Measurements from ENCODE around the gene NOP14.
"Not testable (repeated sequence)": the region's sequence is repeated elsewhere in the genome, so short reads cannot be mapped to it uniquely, and the experiment has no call there.

Gene NOP14

DNA sequence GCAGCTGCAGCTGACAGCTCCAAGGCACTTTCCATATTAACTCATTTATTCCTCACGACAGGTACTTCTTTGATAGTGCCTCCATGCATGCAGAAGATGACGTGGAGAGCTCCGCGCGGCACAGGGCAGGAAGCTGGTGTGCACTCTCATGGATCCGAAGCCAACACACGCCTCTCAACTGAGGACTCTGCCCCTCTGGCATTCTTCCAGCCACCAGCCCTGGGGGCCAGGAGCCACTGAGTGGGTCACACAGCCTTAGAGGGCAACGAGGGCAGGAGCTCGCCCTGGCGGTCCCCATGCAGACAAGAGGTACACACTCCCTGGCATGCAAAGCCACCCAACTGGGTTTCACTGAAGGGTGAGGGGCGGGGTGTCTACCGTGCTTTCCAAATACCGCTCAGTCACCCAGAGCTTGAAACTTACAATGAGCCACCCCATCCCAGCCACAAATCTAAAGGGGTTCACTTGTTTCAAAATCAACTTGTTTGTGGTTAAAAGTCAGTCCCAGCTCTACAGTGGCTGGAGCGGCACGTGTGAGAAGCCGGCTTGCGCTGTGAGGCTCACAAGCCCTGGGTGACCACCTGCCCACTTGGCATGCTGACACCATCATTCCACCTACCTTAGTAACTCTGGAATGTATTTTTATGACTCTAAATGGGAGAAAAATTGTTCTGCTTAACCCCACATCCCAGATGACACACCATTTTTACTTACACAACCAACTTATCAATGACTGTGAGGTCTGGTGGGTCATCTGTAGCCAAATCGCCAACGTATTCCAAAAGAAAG lies 16.2 kb downstream of the NOP14 start:
- Histone ChIP-seq H2BK15ac (replicated peaks; ENCODE audit: low read depth) (no peak overlapping the region), H3K27me3 (ENCODE audit: insufficient read depth, low read length, poor library complexity) (no peaks in the 10 kb centered on the region), H3K27ac (ENCODE audit: low read depth, low read length) (no peak overlapping the region), H3K4me3 (ENCODE audit: low read length) (no peak overlapping the region), H3K4me2 (ENCODE audit: low read length) (no peak overlapping the region), H3K23ac (ENCODE audit: low read length) (no peak overlapping the region), H4K8ac (ENCODE audit: low read depth, low read length) (no peak overlapping the region), H3K9ac (ENCODE audit: low read length) (no peak overlapping the region), H3K4ac (ENCODE audit: low read depth, low read length) (no peak overlapping the region), H2BK5ac (ENCODE audit: low read length) (no peak overlapping the region), H3K4me1 (ENCODE audit: control insufficient read depth, low read depth, low read length) (no peaks in the 10 kb centered on the region), H3K79me2 (ENCODE audit: control insufficient read depth, insufficient read depth, low read length) (no peaks in the 10 kb centered on the region), H2BK120ac (ENCODE audit: low read depth, low read length) (no peak overlapping the region), H3K79me1 (ENCODE audit: low read length) (no peaks in the 10 kb centered on the region), H3K18ac (ENCODE audit: low read length) (no peak overlapping the region), H3K56ac (ENCODE audit: low read length) (no peak overlapping the region), H3K36me3 (ENCODE audit: control insufficient read depth, insufficient read depth, low read length) (peaks cover 30% of the 10 kb centered on the region), H4K5ac (ENCODE audit: low read length) (no peak overlapping the region), H2AK5ac (ENCODE audit: low read length) (no peak overlapping the region)
- no CpG with 5 or more reads among the region's 19 CpGs for WGBS (ENCODE audit: extremely low coverage, insufficient coverage, low lambda C conversion rate)
- no peak for DNase-seq

DNA sequence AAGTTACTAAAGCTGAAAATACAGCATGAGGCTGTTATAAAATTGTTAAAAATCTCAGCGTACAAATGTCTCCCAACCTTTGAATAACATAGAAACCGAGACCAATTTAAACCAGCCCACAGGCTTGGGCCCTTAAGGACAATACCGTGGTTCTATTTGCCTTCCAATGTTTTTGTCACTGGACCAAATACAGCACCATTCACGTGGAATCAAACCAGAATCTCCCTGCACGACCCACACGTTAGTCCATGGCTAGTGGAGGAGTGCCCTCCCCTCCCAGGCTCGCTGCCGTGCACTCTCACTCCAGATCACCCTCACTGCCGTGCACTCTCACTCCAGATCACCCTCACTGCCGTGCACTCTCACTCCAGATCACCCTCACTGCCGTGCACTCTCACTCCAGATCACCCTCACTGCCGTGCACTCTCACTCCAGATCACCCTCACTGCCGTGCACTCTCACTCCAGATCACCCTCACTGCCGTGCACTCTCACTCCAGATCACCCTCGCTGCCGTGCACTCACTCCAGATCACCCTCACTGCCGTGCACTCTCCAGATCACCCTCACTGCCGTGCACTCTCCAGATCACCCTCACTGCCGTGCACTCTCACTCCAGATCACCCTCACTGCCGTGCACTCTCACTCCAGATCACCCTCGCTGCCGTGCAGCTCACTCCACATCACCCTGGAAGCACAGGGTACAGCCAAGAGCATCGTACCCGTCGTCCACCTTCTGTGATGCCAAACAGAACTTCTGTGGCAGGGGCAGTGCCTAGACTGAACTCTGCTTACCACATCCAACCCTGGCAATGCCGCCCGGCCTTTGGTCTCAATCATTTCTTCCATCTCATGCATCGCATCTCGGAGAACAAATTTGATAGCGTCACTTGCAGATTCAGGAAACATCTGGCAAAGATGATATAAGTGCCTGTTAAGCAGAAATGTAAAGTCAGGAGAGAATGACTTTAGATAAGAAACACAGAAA lies 17.3 kb downstream of the NOP14 start:
- not testable (repeated sequence) for H3K4ac ChIP-seq (ENCODE audit: low read depth, low read length); H2AK5ac ChIP-seq (ENCODE audit: low read length); H2BK120ac ChIP-seq (ENCODE audit: low read depth, low read length); H3K27me3 ChIP-seq (ENCODE audit: insufficient read depth, low read length, poor library complexity); H3K18ac ChIP-seq (ENCODE audit: low read length); H2BK15ac ChIP-seq (replicated peaks; ENCODE audit: low read depth); DNase-seq; H3K23ac ChIP-seq (ENCODE audit: low read length); H3K4me1 ChIP-seq (ENCODE audit: control insufficient read depth, low read depth, low read length); H3K79me2 ChIP-seq (ENCODE audit: control insufficient read depth, insufficient read depth, low read length); H3K27ac ChIP-seq (ENCODE audit: low read depth, low read length); H2BK5ac ChIP-seq (ENCODE audit: low read length); H3K79me1 ChIP-seq (ENCODE audit: low read length); H3K4me2 ChIP-seq (ENCODE audit: low read length); H4K5ac ChIP-seq (ENCODE audit: low read length); H3K9ac ChIP-seq (ENCODE audit: low read length); H3K56ac ChIP-seq (ENCODE audit: low read length); H4K8ac ChIP-seq (ENCODE audit: low read depth, low read length); H3K4me3 ChIP-seq (ENCODE audit: low read length)
- no CpG with 5 or more reads among the region's 30 CpGs for WGBS (ENCODE audit: extremely low coverage, insufficient coverage, low lambda C conversion rate)
- H3K36me3 ChIP-seq (ENCODE audit: control insufficient read depth, insufficient read depth, low read length) = peaks cover 36% of the 10 kb centered on the region

DNA sequence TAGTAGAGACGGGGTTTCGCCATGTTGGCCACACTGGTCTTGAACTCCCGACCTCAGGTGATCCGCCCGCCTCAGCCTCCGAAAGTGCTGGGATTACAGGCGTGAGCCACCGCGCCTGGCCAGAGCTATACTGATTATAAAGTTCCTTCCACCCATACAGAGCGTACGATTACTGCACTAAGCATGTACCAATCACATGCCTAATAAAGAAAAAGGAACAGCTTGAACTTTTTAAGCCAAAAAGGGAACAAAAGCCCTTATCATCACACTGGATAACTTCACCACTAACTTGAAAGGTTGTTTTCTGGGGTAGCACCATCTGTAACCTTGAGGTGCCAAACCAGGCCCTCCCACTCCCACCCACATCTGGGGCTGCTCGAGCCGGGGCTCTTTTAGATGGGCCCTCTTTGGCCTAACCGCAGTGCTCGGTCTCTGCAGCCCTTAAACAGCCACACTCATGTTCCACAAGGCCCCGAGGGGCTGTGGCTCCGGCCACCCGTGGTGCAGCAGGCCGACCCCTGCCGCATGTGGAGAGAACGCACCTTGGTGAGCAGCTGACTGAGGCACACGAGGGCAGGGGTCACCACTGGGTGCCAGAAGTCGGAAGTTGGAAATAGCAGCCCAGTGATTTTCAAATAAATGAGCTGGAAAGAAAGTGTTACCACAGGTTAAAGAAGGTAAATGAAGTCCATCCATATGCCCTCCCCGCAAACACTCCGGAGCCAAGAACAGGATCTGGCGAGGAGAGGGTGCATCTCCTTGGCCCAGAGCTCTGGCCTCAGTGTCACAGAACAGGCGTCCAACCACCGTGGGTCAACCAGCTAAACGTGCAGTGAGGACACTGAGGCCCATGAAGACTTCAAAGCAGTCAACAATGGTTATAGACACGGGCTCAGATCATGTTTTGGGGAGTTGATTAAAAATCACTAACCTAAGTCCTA lies 18.4 kb downstream of the NOP14 start:
- no peak overlapping the region for H2BK5ac ChIP-seq (ENCODE audit: low read length)
- no peak overlapping the region for H4K5ac ChIP-seq (ENCODE audit: low read length)
- WGBS (ENCODE audit: extremely low coverage, insufficient coverage, low lambda C conversion rate) = no CpG with 5 or more reads among the region's 30 CpGs
- no peak overlapping the region for H2BK15ac ChIP-seq (replicated peaks; ENCODE audit: low read depth)
- DNase-seq = no peak
- H3K18ac ChIP-seq (ENCODE audit: low read length) = no peak overlapping the region
- no peak overlapping the region for H3K9ac ChIP-seq (ENCODE audit: low read length)
- no peak overlapping the region for H3K4ac ChIP-seq (ENCODE audit: low read depth, low read length)
- H3K27ac ChIP-seq (ENCODE audit: low read depth, low read length) = no peak overlapping the region
- H2AK5ac ChIP-seq (ENCODE audit: low read length) = no peak overlapping the region
- H3K23ac ChIP-seq (ENCODE audit: low read length) = no peak overlapping the region
- H3K4me2 ChIP-seq (ENCODE audit: low read length) = no peak overlapping the region
- H3K27me3 ChIP-seq (ENCODE audit: insufficient read depth, low read length, poor library complexity) = no peaks in the 10 kb centered on the region
- no peaks in the 10 kb centered on the region for H3K79me1 ChIP-seq (ENCODE audit: low read length)
- H3K36me3 ChIP-seq (ENCODE audit: control insufficient read depth, insufficient read depth, low read length) = peaks cover 42% of the 10 kb centered on the region
- H3K4me3 ChIP-seq (ENCODE audit: low read length) = no peak overlapping the region
- H4K8ac ChIP-seq (ENCODE audit: low read depth, low read length) = no peak overlapping the region
- no peak overlapping the region for H3K56ac ChIP-seq (ENCODE audit: low read length)
- no peaks in the 10 kb centered on the region for H3K79me2 ChIP-seq (ENCODE audit: control insufficient read depth, insufficient read depth, low read length)
- H2BK120ac ChIP-seq (ENCODE audit: low read depth, low read length) = no peak overlapping the region
- H3K4me1 ChIP-seq (ENCODE audit: control insufficient read depth, low read depth, low read length) = no peaks in the 10 kb centered on the region

DNA sequence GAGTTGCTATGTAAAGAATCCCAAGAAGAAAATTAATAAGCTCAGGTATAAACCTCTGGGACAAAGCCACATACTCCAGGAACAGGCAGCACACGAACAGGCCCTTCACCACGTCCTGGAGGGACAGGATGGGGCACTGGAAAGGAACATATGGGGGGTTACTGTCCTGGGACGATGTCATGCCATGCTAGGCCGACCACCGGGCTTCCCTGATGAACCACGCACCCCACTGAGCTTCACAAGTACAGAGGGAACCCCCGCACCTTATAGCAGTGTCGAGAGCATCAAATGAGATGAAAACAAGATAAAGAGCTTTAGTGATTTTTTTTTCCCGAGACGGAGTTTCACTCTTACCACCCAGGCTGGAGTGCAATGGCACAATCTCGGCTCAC lies 19.1 kb downstream of the NOP14 start:
- Histone ChIP-seq H3K9ac (ENCODE audit: low read length) (no peak overlapping the region), H3K36me3 (ENCODE audit: control insufficient read depth, insufficient read depth, low read length) (peaks cover 39% of the 10 kb centered on the region)
- no CpG with 5 or more reads among the region's 11 CpGs for WGBS (ENCODE audit: extremely low coverage, insufficient coverage, low lambda C conversion rate)

DNA sequence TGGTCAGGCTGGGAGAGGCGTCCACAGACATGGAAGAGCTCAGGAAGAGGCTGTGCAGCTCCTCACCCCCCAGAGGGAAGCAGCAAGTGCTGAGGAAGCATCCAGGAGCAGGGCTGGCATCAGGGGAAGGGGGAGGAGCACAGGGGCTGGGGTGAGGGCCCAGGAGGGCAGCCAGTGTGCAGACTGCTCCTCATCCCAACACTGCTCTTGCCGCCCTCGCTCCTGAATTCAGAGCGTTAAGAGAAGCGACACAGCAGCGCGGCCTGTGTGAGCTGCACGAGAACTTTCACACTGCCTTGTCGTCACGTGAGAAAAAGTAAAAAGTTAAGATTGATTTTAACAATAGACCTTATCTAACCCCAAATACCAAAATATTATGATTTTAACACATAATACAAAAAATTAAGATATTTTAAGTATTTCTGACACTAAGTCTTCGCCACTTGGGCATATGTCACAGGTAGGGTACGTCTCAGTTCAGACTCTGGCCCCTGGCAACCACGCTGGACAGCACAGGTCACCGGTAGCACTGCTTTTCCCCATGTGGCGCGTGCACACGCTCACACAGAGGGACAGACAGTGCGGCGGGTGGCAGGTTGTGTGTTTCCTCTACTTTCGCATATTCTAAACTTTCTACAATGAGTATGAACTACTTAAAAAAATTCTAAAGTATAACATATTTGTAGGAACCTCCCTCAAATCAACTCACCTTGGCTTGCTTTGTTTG lies 19.7 kb downstream of the NOP14 start:
- Histone ChIP-seq H3K9ac (ENCODE audit: low read length) (no peak overlapping the region), H4K8ac (ENCODE audit: low read depth, low read length) (no peak overlapping the region), H3K36me3 (ENCODE audit: control insufficient read depth, insufficient read depth, low read length) (peaks cover 40% of the 10 kb centered on the region)

More for the DNA sequence above, 19.1 kb downstream of the NOP14 start:
- no peak overlapping the region for H2BK120ac ChIP-seq (ENCODE audit: low read depth, low read length)
- DNase-seq = no peak
- H3K56ac ChIP-seq (ENCODE audit: low read length) = no peak overlapping the region
- H4K8ac ChIP-seq (ENCODE audit: low read depth, low read length) = no peak overlapping the region
- no peak overlapping the region for H2BK5ac ChIP-seq (ENCODE audit: low read length)
- H3K79me1 ChIP-seq (ENCODE audit: low read length) = no peaks in the 10 kb centered on the region
- no peaks in the 10 kb centered on the region for H3K27me3 ChIP-seq (ENCODE audit: insufficient read depth, low read length, poor library complexity)
- no peak overlapping the region for H3K4me2 ChIP-seq (ENCODE audit: low read length)
- H4K5ac ChIP-seq (ENCODE audit: low read length) = no peak overlapping the region
- H3K79me2 ChIP-seq (ENCODE audit: control insufficient read depth, insufficient read depth, low read length) = no peaks in the 10 kb centered on the region
- H2BK15ac ChIP-seq (replicated peaks; ENCODE audit: low read depth) = no peak overlapping the region
- H3K23ac ChIP-seq (ENCODE audit: low read length) = no peak overlapping the region
- no peak overlapping the region for H3K4ac ChIP-seq (ENCODE audit: low read depth, low read length)
- H3K4me1 ChIP-seq (ENCODE audit: control insufficient read depth, low read depth, low read length) = no peaks in the 10 kb centered on the region
- H2AK5ac ChIP-seq (ENCODE audit: low read length) = no peak overlapping the region
- H3K27ac ChIP-seq (ENCODE audit: low read depth, low read length) = no peak overlapping the region
- no peak overlapping the region for H3K4me3 ChIP-seq (ENCODE audit: low read length)
- no peak overlapping the region for H3K18ac ChIP-seq (ENCODE audit: low read length)

More for the DNA sequence above, 19.7 kb downstream of the NOP14 start:
- H3K56ac ChIP-seq (ENCODE audit: low read length) = no peak overlapping the region
- no peak overlapping the region for H3K23ac ChIP-seq (ENCODE audit: low read length)
- no peaks in the 10 kb centered on the region for H3K27me3 ChIP-seq (ENCODE audit: insufficient read depth, low read length, poor library complexity)
- H2BK5ac ChIP-seq (ENCODE audit: low read length) = no peak overlapping the region
- H3K4me2 ChIP-seq (ENCODE audit: low read length) = no peak overlapping the region
- no CpG with 5 or more reads among the region's 20 CpGs for WGBS (ENCODE audit: extremely low coverage, insufficient coverage, low lambda C conversion rate)
- H3K18ac ChIP-seq (ENCODE audit: low read length) = no peak overlapping the region
- no peak overlapping the region for H3K4ac ChIP-seq (ENCODE audit: low read depth, low read length)
- DNase-seq = no peak
- H3K79me1 ChIP-seq (ENCODE audit: low read length) = no peaks in the 10 kb centered on the region
- no peak overlapping the region for H2BK120ac ChIP-seq (ENCODE audit: low read depth, low read length)
- H4K5ac ChIP-seq (ENCODE audit: low read length) = no peak overlapping the region
- H3K27ac ChIP-seq (ENCODE audit: low read depth, low read length) = no peak overlapping the region
- H2AK5ac ChIP-seq (ENCODE audit: low read length) = no peak overlapping the region
- H3K79me2 ChIP-seq (ENCODE audit: control insufficient read depth, insufficient read depth, low read length) = no peaks in the 10 kb centered on the region
- H3K4me3 ChIP-seq (ENCODE audit: low read length) = no peak overlapping the region
- H3K4me1 ChIP-seq (ENCODE audit: control insufficient read depth, low read depth, low read length) = no peaks in the 10 kb centered on the region
- H2BK15ac ChIP-seq (replicated peaks; ENCODE audit: low read depth) = no peak overlapping the region
